Measurements from ENCODE around the gene CTNND2. TPM values are rescaled to one million over a fixed set of nuclear protein-coding genes. Genes with fewer than 3 reads are reported as not detected.

CTNND2 gene
- total and polyA plus RNA-seq, 9 of the 15 experiments (the other 6 are each of a cell fraction or from before 2014, with no cell fraction given): 0.03 to 0.35 TPM; not detected in 7

DNA sequence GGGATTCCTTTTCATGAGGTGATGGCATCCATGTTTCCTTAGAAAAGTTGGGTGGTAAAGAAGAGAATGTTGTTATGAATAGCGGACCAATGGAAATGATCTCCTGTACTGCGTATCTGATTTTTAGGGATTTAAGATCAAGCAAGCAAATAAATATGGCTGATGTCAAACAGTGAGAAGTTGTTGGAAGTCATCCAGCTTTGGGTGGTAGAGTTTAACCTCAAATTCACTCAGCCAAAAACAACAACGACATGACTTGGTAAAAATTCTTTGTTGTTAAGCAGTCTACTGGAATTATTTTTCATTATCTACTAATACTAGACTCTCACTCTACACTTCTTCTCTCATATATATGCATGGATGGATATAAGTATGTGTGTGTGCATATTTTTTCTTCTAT lies 426.5 kb downstream of the CTNND2 start (continued):
- TF ChIP-seq ZNF589 (CRISPR knock-in tag; IDR thresholded peaks at IDR 0.05; ENCODE audit: low read depth) (no peak), CREB1 (IDR thresholded peaks at IDR 0.05) (no peak), CREB1 (CRISPR knock-in tag; IDR thresholded peaks at IDR 0.05) (no peak), ZEB2 (IDR thresholded peaks at IDR 0.05) (no peak), PURB (CRISPR knock-in tag; IDR thresholded peaks at IDR 0.05; ENCODE audit: low read depth) (no peak), ELF2 (CRISPR knock-in tag; IDR thresholded peaks at IDR 0.05) (no peak), CBX5 (IDR thresholded peaks at IDR 0.05; ENCODE audit: borderline replicate concordance, low read depth) (no peak)
- TF ChIP-seq, protein P1, sequence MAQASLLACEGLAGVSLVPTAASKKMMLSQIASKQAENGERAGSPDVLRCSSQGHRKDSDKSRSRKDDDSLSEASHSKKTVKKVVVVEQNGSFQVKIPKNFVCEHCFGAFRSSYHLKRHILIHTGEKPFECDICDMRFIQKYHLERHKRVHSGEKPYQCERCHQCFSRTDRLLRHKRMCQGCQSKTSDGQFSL (CRISPR knock-in tag; IDR thresholded peaks at IDR 0.05): no peak
- TF ChIP-seq, protein P1 (tag; IDR thresholded peaks at IDR 0.05): no peak
- TF ChIP-seq, protein P2, sequence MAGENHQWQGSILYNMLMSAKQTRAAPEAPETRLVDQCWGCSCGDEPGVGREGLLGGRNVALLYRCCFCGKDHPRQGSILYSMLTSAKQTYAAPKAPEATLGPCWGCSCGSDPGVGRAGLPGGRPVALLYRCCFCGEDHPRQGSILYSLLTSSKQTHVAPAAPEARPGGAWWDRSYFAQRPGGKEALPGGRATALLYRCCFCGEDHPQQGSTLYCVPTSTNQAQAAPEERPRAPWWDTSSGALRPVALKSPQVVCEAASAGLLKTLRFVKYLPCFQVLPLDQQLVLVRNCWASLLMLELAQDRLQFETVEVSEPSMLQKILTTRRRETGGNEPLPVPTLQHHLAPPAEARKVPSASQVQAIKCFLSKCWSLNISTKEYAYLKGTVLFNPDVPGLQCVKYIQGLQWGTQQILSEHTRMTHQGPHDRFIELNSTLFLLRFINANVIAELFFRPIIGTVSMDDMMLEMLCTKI (IDR thresholded peaks at IDR 0.05; ENCODE audit: partially characterized antibody): no peak

DNA sequence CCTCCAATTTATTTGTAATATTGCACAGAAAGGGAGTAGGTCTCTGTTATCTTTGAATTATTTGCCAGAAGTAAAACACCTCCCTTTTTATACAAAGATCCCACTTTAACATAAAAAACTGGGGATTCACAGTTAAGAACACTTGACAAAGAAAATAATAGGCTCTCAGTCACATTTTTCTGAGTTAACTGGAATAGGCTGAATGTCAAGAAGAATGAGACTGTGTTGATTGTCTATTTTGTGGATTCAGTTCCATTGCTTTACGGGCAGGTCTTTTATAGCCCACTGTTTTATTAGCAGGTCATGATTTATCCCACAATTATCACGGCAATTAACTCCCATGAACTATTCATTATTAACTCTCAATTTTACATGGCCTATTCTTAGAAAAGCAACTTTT lies 427.4 kb downstream of the CTNND2 start:
- no peak overlapping the region for H2AFZ ChIP-seq (ENCODE audit: low read depth, low read length)
- in situ Hi-C loops (cut with MboI): no loop called here
- POLR2A ChIA-PET: no interaction called here
- H3K9me3 ChIP-seq (replicated peaks; ENCODE audit: control insufficient read depth, insufficient read depth, low read depth, low read length): no peaks in the 10 kb centered on the region
- no peaks in the 10 kb centered on the region for H4K20me1 ChIP-seq (replicated peaks; ENCODE audit: control insufficient read depth, insufficient read depth, low read length)
- DNase-seq (ENCODE audit: extremely low read depth in 1 of 4, low spot score in 3 of 4): no peak
- no peaks in the 10 kb centered on the region for H3K4me1 ChIP-seq (replicated peaks in 1 of 2; ENCODE audit: control insufficient read depth in 2 of 2, insufficient read depth in 2 of 2, low read length in 2 of 2)
- intact Hi-C loops (cut with micrococcal nuclease): no loop called here
- no peaks in the 10 kb centered on the region for H3K9me1 ChIP-seq (ENCODE audit: control insufficient read depth, insufficient read depth, low read length)
- CTCF ChIA-PET (ENCODE audit: low intra/inter-chr PET ratio): no interaction called here
- no peaks in the 10 kb centered on the region for H3K27me3 ChIP-seq (ENCODE audit: control insufficient read depth in 2 of 2, insufficient read depth in 2 of 2, low read length in 2 of 2)
- no peak overlapping the region for H3K27ac ChIP-seq (ENCODE audit: extremely low read depth, low read depth, low read length)
- 5% methylated on average over 2 of the region's 2 CpGs for WGBS (ENCODE audit: insufficient coverage, low coverage, missing lambda C conversion rate)
- no peak for ATAC-seq
- FAIRE-seq: no peak
- H3K9ac ChIP-seq (ENCODE audit: insufficient read depth in 1 of 2, low read depth in 2 of 2, low read length in 2 of 2): no peak overlapping the region
- H3K4me2 ChIP-seq (ENCODE audit: insufficient read depth, low read length): no peak overlapping the region
- no peaks in the 10 kb centered on the region for H3K79me2 ChIP-seq (ENCODE audit: control insufficient read depth, insufficient read depth, low read length)
- BruUV-seq (replicated peaks): no TSS peak
- no peaks in the 10 kb centered on the region for H3K36me3 ChIP-seq (ENCODE audit: control insufficient read depth, insufficient read depth, low read length)
- H3K4me3 ChIP-seq: no peak overlapping the region
- TF ChIP-seq, protein P3, sequence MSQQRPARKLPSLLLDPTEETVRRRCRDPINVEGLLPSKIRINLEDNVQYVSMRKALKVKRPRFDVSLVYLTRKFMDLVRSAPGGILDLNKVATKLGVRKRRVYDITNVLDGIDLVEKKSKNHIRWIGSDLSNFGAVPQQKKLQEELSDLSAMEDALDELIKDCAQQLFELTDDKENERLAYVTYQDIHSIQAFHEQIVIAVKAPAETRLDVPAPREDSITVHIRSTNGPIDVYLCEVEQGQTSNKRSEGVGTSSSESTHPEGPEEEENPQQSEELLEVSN (IDR thresholded peaks at IDR 0.05; ENCODE audit: borderline replicate concordance in 1 of 2, extremely low read depth in 1 of 2, insufficient read depth in 1 of 2, insufficient read length in 1 of 2, low read depth in 1 of 2, low read length in 1 of 2, poor library complexity in 1 of 2, severe bottlenecking in 1 of 2): no peak
- TF ChIP-seq, protein P4, sequence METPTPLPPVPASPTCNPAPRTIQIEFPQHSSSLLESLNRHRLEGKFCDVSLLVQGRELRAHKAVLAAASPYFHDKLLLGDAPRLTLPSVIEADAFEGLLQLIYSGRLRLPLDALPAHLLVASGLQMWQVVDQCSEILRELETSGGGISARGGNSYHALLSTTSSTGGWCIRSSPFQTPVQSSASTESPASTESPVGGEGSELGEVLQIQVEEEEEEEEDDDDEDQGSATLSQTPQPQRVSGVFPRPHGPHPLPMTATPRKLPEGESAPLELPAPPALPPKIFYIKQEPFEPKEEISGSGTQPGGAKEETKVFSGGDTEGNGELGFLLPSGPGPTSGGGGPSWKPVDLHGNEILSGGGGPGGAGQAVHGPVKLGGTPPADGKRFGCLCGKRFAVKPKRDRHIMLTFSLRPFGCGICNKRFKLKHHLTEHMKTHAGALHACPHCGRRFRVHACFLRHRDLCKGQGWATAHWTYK (CRISPR knock-in tag; IDR thresholded peaks at IDR 0.05): no peak
- TF ChIP-seq DIDO1 (tag; IDR thresholded peaks at IDR 0.05; ENCODE audit: low read depth): no peak
- TF ChIP-seq PHF21A (IDR thresholded peaks at IDR 0.05; ENCODE audit: borderline replicate concordance, low read depth): no peak
- TF ChIP-seq RBM17 (IDR thresholded peaks at IDR 0.05; ENCODE audit: borderline replicate concordance, low read depth, low read length): no peak
- TF ChIP-seq NFXL1 (CRISPR knock-in tag; IDR thresholded peaks at IDR 0.05): no peak
- TF ChIP-seq, protein P5, sequence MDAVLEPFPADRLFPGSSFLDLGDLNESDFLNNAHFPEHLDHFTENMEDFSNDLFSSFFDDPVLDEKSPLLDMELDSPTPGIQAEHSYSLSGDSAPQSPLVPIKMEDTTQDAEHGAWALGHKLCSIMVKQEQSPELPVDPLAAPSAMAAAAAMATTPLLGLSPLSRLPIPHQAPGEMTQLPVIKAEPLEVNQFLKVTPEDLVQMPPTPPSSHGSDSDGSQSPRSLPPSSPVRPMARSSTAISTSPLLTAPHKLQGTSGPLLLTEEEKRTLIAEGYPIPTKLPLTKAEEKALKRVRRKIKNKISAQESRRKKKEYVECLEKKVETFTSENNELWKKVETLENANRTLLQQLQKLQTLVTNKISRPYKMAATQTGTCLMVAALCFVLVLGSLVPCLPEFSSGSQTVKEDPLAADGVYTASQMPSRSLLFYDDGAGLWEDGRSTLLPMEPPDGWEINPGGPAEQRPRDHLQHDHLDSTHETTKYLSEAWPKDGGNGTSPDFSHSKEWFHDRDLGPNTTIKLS (IDR thresholded peaks at IDR 0.05; ENCODE audit: borderline replicate concordance, low read depth): no peak

Data from K562 (cell line).